DOHH2 (cell line): ENCODE measurements around the gene USP6NL.

ENCODE experiments used
- H3F3A ChIP-seq: fragments of 200-600 bp; sonication (generic), shearing (Covaris generic); 2 replicates; pipeline ENCODE4 v1.6.0; 2016; ENCODE audit warnings: antibody characterized with exemption, mild to moderate bottlenecking; ENCODE audit not compliant: control insufficient read depth, insufficient read depth
- H3K27ac ChIP-seq: fragments of 200-600 bp; sonication (generic); 2 replicates; pipeline ENCODE4 v1.5.1; 2014; ENCODE audit warnings: low read depth, mild to moderate bottlenecking, low read length, moderate library complexity
- H3K27me3 ChIP-seq: fragments of 200-600 bp; sonication (generic); 2 replicates; pipeline ENCODE4 v1.6.1; 2014; ENCODE audit warnings: mild to moderate bottlenecking, low read length, mixed read lengths; ENCODE audit not compliant: control insufficient read depth
- H3K36me3 ChIP-seq: fragments of 200-600 bp; sonication (generic); 2 replicates; pipeline ENCODE4 v1.6.1; 2014; ENCODE audit warnings: mild to moderate bottlenecking, low read length, moderate library complexity, mixed read lengths; ENCODE audit not compliant: control insufficient read depth
- H3K4me1 ChIP-seq: fragments of 200-600 bp; sonication (generic); 2 replicates; pipeline ENCODE4 v1.6.1; 2014; ENCODE audit warnings: mild to moderate bottlenecking, low read length, mixed read lengths; ENCODE audit not compliant: control insufficient read depth
- H3K4me2 ChIP-seq: fragments of 200-600 bp; sonication (generic); 2 replicates; pipeline ENCODE4 v1.6.0; 2014; ENCODE audit warnings: mild to moderate bottlenecking, low read length, moderate library complexity
- H3K4me3 ChIP-seq: fragments of 200-600 bp; sonication (generic); 2 replicates; pipeline ENCODE4 v1.5.1; 2014; ENCODE audit warnings: mild to moderate bottlenecking, low read length, mixed read lengths
- H3K79me2 ChIP-seq: fragments of 200-600 bp; sonication (generic); 2 replicates; pipeline ENCODE4 v1.6.1; 2014; ENCODE audit warnings: mild to moderate bottlenecking, low read length, mixed read lengths; ENCODE audit not compliant: control insufficient read depth
- H3K9me2 ChIP-seq: fragments of 200-600 bp; sonication (generic); replicated peaks from 2 replicates; pipeline ENCODE4 v1.6.1; 2014; ENCODE audit warnings: mild to moderate bottlenecking, low read length, mixed read lengths; ENCODE audit not compliant: control insufficient read depth
- H3K9me3 ChIP-seq: fragments of 200-600 bp; sonication (generic); 2 replicates; pipeline ENCODE4 v1.6.1; 2014; ENCODE audit warnings: antibody characterized with exemption, low read length, mixed read lengths; ENCODE audit not compliant: control insufficient read depth, insufficient read depth
- H4K20me1 ChIP-seq: fragments of 200-600 bp; sonication (generic); 2 replicates; pipeline ENCODE4 v1.6.0; 2014; ENCODE audit warnings: low read depth, mild to moderate bottlenecking, antibody characterized with exemption, low read length, moderate library complexity; ENCODE audit not compliant: control insufficient read depth, insufficient read depth
- EZH2phosphoT487 ChIP-seq: fragments of 200-600 bp; sonication (generic); IDR thresholded peaks from 2 replicates; pipeline ENCODE4 v1.6.1; 2017; ENCODE audit warnings: borderline replicate concordance, mild to moderate bottlenecking, antibody characterized with exemption, low read length, moderate library complexity, mixed read lengths
- TF ChIP-seq, protein P1 (sequence below): fragments of 200-600 bp; sonication (generic); IDR thresholded peaks from one replicate; pipeline ENCODE4 v1.5.1; 2014; ENCODE audit warnings: antibody characterized with exemption, mild to moderate bottlenecking, low read depth, low read length; ENCODE audit not compliant: poor library complexity, severe bottlenecking

USP6NL gene

DNA sequence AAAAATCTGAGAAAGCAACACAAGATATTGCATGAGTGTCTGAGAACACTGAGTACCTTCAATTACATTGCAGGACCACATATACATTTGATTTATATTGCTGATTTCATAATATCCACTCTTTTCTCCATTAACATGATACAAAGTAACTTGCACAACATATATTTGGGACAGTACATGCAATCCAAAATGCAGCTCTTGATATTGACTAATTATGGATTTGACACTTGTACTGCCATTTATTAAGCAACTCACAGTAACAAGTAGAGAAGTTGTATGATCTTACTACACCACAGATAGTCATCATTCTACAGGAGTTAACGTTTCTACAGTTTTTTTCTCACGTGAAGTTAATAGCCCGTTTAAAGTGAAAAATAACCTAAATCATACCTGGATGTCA is 46.7 kb downstream of the USP6NL start:
- Histone ChIP-seq H3K4me2 (no peak overlapping the region), H3K9me2 (no peaks in the 10 kb centered on the region), H3K79me2 (peaks cover 99% of the 10 kb centered on the region), H3F3A (peaks cover 12% of the 10 kb centered on the region; the same call in 1 of the 2 replicates), H3K9me3 (no peaks in the 10 kb centered on the region), H3K27ac (no peak overlapping the region), H3K4me3 (no peak overlapping the region), H3K4me1 (peaks cover 73% of the 10 kb centered on the region), H3K36me3 (peaks cover 30% of the 10 kb centered on the region), H4K20me1 (peaks cover 28% of the 10 kb centered on the region; the same call in 1 of the 2 replicates), H3K27me3 (no peaks in the 10 kb centered on the region)
- TF ChIP-seq EZH2phosphoT487 = no peak
- TF ChIP-seq, protein P1, sequence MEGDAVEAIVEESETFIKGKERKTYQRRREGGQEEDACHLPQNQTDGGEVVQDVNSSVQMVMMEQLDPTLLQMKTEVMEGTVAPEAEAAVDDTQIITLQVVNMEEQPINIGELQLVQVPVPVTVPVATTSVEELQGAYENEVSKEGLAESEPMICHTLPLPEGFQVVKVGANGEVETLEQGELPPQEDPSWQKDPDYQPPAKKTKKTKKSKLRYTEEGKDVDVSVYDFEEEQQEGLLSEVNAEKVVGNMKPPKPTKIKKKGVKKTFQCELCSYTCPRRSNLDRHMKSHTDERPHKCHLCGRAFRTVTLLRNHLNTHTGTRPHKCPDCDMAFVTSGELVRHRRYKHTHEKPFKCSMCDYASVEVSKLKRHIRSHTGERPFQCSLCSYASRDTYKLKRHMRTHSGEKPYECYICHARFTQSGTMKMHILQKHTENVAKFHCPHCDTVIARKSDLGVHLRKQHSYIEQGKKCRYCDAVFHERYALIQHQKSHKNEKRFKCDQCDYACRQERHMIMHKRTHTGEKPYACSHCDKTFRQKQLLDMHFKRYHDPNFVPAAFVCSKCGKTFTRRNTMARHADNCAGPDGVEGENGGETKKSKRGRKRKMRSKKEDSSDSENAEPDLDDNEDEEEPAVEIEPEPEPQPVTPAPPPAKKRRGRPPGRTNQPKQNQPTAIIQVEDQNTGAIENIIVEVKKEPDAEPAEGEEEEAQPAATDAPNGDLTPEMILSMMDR = no peak

DNA sequence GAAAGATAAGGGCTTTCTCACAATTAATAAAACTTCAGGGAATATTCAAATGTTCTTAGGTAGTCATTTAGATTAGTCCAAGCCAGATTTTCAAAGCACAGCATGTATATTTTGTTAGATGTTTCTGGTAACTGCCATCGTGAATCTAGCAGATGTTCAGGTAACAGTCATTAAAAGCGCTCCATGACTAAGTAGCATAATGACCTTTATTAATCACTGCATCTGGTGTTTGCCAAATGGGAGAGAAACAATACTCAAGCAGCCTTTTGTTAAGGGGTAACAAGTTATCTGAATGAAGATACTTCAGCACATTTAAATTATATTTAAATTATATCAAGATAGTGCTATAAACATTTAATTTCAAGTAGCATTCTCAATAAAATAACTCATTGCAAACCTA is 47.5 kb downstream of the USP6NL start:
- no peaks in the 10 kb centered on the region for H3K9me3 ChIP-seq
- peaks cover 81% of the 10 kb centered on the region for H3K4me1 ChIP-seq
- no peak overlapping the region for H3K4me3 ChIP-seq
- peaks cover 30% of the 10 kb centered on the region for H3K36me3 ChIP-seq
- no peaks in the 10 kb centered on the region for H3K27me3 ChIP-seq
- H3K79me2 ChIP-seq = peaks cover 99% of the 10 kb centered on the region
- no peak overlapping the region for H3K4me2 ChIP-seq
- peaks cover 12% of the 10 kb centered on the region; the same call in 1 of the 2 replicates for H3F3A ChIP-seq
- TF ChIP-seq, protein P1 = no peak
- TF ChIP-seq EZH2phosphoT487 = no peak
- H3K27ac ChIP-seq = no peak overlapping the region
- H4K20me1 ChIP-seq = peaks cover 28% of the 10 kb centered on the region; the same call in 1 of the 2 replicates
- H3K9me2 ChIP-seq = no peaks in the 10 kb centered on the region

DNA sequence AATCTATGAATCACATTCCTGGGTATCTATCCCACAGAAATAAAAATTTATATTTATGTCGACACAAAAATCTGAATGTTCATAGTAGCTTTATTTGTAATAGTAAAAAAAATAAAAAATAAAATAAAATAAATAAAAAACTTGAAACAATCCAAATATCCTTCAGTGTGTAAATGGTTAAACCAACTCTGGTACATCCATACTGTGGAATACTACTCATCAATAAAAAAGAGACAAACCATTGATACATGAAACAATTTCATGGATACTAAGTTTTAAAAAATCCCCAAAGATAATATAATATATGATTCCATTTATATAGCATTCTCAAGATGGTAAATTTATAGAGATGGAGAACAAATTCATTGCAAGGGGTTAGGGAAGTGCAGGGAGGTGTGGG is 48.6 kb downstream of the USP6NL start:
- Histone ChIP-seq H3K9me3 (no peaks in the 10 kb centered on the region), H3K36me3 (peaks cover 28% of the 10 kb centered on the region), H3K27me3 (no peaks in the 10 kb centered on the region), H4K20me1 (peaks cover 25% of the 10 kb centered on the region; the same call in 1 of the 2 replicates), H3K4me3 (no peak overlapping the region), H3K4me1 (peaks cover 82% of the 10 kb centered on the region), H3K4me2 (no peak overlapping the region), H3K27ac (no peak overlapping the region), H3F3A (peaks cover 12% of the 10 kb centered on the region; the same call in 1 of the 2 replicates), H3K9me2 (no peaks in the 10 kb centered on the region), H3K79me2 (peaks cover 99% of the 10 kb centered on the region)
- no peak for TF ChIP-seq EZH2phosphoT487
- TF ChIP-seq, protein P1 = no peak
